GM12891 (cell line): Measurements from ENCODE around the gene ERRFI1.

Experiments
- PAX5 ChIP-seq: IDR thresholded peaks from 2 replicates; pipeline ENCODE4 v1.6.1; 2011; ENCODE audit warnings: low read length, moderate library complexity, mild to moderate bottlenecking; ENCODE audit not compliant: insufficient read depth, severe bottlenecking
- POLR2A ChIP-seq: IDR thresholded peaks from 2 replicates; pipeline ENCODE4 v1.6.1; 2011; ENCODE audit warnings: low read depth, low read length, control low read depth
- POLR2AphosphoS5 ChIP-seq: IDR thresholded peaks from 2 replicates; pipeline ENCODE4 v1.6.1; 2011; ENCODE audit warnings: low read depth, low read length, control low read depth
- POU2F2 ChIP-seq: IDR thresholded peaks from 2 replicates; pipeline ENCODE4 v1.6.1; 2011; ENCODE audit warnings: low read depth, mild to moderate bottlenecking, control low read depth, low read length, moderate library complexity
- SPI1 ChIP-seq: IDR thresholded peaks from 2 replicates; pipeline ENCODE4 v1.6.1; 2011; ENCODE audit warnings: low read depth, low read length, control low read depth
- TAF1 ChIP-seq: IDR thresholded peaks from 2 replicates; pipeline ENCODE4 v1.6.1; 2011; ENCODE audit warnings: low read depth, low read length, control low read depth

- TF ChIP-seq POLR2A (no peak), PAX5 (no peak), TAF1 (no peak), POLR2AphosphoS5 (no peak), POU2F2 (no peak), SPI1 (no peak)
Observed at GRCh38 chr1:8002921-8003320, 23.2 kb downstream of the ERRFI1 start.
